LoVo (cell line): Measurements from ENCODE around the gene FIGNL2.
"Not testable (repeated sequence)": the region's sequence is repeated elsewhere in the genome, so short reads cannot be mapped to it uniquely, and the experiment has no call there.

Experiments used
- DNase-seq: peaks from one replicate; pipeline ENCODE4 v3.0.0-alpha.2; 2016; ENCODE audit warnings: low spot score

The FIGNL2 gene

GRCh38 chr12:51817027-51817953 lies 31.2 kb downstream of the FIGNL2 start:
- DNase-seq = no peak

GRCh38 chr12:51815571-51815970 lies 32.9 kb downstream of the FIGNL2 start:
- DNase-seq = no peak

- DNase-seq = peak; percentile 80
Observed at GRCh38 chr12:51814311-51815088, 34.0 kb downstream of the FIGNL2 start.

- DNase-seq = no peak
Observed at GRCh38 chr12:51813931-51814310, 34.6 kb downstream of the FIGNL2 start.

- DNase-seq = no peak
Observed at GRCh38 chr12:51812871-51813270, 35.6 kb downstream of the FIGNL2 start.

DNA sequence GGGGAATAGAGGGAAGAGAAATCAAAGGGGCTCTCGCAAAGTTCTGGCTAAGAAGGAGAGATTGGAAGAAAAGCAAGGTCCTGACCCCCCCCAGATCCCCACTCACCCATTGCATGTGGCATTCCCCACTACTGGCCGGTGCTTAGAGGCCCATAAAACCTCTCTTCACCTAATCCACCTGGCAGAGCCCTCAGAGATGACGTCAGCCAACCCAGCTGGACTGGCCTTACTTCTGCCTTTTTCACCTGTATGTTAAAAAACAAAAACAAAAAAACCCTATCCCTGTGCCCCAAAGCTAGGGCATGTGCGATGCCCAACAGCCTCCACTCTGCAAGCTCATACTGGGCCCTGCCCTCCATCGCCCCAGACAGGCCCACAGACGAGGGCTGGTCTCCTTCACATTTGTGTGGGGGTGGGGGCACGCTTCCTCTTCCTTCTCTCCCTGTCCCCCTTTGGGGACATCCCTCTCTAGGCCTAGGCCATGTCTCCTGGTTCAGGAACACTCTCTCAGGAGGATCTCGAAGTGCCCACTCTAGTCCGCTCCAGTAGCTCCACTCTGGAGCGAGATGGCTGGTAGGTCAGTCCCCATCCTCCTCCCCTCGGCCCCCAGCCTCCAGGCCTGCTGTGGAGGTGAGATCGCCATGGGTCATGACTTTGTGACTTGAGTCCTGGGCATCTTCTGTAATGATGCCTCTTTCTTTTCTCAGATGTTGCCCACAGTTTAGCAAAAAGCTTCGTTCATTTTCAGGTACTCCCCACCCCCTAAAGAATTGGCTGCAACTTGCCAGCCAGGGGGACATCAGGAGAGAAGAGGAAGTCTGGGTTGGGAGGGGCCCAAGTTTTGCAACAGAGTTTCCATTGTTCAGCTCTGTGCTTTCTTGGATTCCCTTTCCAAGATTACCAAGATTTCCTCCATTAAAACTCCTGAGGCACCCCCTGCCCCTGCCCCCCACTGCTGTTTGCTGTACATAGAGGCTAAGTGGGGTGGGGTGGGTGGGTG lies 37.0 kb downstream of the FIGNL2 start:
- no peak for DNase-seq

DNA sequence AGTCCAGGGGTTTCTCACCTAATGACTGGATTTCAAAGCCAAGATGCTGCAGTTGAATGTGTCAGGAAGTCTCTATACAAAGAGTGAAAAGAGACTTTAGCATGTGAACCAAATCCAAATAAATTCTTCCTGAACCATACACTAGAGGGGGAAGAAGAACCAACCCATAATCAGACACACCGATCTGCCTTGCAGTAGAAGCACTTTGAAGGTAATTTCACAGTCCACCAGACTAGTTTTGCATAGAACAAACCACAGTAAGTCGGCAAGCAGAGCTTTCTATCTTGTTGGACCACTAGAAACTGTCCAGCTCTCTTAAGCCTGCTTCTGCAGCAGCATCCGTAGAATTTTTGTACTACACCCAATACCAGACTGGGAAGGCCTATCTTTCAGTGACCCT lies 39.3 kb downstream of the FIGNL2 start:
- DNase-seq = no peak

DNA sequence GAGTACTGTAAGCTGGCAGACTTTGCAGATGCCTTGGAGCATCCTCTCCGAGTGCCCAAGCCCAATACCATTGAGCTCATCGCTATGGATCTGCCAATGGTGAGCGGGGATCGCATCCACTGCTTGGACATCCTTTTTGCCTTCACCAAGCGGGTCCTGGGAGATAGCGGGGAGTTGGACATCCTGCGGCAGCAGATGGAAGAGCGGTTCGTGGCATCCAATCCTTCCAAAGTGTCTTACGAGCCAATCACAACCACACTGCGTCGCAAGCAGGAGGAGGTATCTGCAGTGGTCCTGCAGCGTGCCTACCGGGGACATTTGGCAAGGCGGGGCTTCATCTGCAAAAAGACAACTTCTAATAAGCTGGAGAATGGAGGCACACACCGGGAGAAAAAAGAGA lies 41.6 kb downstream of the FIGNL2 start:
- DNase-seq = no peak

- no peak for DNase-seq
Observed at GRCh38 chr12:51801027-51801426, 47.5 kb downstream of the FIGNL2 start.

DNA sequence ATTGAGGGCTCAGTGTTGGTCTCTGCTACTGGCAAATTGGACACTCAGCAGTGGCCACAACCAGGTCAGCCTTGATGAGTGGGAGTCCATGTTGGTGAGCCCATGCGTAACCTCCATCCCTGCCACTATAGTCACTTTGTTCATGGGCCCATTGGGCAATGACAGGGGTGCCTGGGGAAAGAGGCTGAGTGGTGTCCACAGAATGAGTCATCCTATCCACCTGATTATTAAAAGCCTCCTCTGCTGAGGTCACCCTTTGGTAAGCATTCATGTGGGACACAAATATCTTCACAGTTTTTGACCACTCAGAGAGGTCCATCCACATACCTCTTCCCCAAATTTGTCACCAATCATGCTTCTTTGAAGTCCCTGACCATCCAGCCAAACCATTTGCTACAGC lies 50.0 kb downstream of the FIGNL2 start:
- DNase-seq = no peak

- DNase-seq = not testable (repeated sequence)
Observed at GRCh38 chr12:51798051-51798450, 50.5 kb downstream of the FIGNL2 start.

GRCh38 chr12:51797301-51797700 lies 51.2 kb downstream of the FIGNL2 start:
- no peak for DNase-seq

DNA sequence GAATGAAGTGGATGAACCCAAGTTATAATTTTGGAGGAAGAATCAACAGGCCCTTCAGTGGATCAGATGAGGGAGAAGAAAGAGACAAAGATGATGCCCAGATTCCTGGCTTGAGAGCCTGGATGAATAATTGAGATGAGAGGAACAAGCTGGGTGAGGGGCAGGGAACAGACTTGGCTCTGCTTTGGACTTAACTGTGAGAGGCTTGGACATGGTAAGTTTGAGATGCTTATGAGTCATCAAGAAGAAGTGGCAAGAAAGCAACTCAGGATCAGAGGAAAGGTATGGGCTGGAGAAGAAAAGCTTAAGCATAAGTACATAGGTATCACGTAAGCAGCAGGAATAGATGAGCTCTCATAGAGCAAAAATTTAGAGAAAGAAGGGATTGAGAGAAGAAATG lies 55.3 kb downstream of the FIGNL2 start:
- DNase-seq = no peak

DNA sequence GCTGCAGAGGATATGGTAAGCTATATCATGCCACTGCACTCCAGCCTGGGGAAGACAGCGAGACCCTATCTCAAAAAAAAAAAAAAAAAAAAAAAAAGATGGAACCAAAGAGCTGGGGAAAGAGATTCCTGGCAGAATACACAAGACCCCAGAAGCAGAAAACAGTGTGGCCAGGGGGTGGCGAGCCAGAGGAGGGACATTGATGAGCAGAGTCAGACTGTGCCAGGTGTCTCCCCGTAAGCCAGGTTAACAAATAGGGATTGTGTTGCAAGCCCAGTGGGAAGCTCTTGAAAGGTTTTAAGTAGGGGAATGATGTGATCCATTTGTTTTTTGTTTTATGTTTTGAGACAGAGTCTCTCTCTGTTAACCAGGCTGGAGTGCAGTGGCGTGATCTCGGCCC lies 56.1 kb downstream of the FIGNL2 start:
- no peak for DNase-seq

- DNase-seq = no peak
Observed at GRCh38 chr12:51788876-51789275, 59.6 kb downstream of the FIGNL2 start.

- DNase-seq = no peak
Observed at GRCh38 chr12:51785906-51786305, 62.6 kb downstream of the FIGNL2 start.

DNA sequence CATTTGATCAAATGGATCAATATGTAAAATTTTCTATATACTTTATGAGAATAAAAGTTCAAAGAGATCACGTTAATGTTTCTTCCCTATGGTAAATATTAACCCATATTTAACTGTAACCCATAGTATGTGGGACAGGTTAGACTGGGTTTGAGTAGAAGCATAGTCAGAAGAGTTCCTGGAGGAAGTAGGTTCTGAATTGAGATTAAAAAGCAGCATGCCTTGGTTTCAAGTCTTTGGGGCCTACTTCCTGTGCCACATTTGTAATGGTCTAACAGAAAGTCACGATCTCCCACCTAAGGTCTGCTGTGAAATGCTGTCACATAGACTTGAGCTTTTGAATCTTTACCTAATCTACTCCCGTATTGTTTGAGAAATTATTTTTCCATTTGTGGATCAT lies 63.8 kb downstream of the FIGNL2 start:
- no peak for DNase-seq

DNA sequence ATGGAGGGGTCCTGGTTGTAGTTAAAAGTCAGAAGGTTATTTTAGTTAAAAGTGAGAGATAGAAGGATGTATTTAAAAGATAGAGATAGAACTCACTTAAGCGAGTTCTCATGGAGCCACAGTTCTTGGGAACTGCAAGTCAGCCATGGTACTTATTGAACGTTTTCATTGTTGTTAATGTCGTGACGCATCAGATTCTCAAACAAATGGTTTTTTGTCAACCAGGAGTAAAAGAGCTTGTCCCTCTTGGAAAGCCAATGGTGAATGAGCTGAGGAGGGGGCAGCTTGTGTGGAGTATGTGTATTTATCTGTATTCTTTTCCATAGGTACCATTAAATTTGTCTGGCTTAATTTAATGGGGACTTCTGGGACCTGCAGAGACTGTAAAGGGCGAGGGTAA lies 68.6 kb downstream of the FIGNL2 start:
- no peak for DNase-seq

DNA sequence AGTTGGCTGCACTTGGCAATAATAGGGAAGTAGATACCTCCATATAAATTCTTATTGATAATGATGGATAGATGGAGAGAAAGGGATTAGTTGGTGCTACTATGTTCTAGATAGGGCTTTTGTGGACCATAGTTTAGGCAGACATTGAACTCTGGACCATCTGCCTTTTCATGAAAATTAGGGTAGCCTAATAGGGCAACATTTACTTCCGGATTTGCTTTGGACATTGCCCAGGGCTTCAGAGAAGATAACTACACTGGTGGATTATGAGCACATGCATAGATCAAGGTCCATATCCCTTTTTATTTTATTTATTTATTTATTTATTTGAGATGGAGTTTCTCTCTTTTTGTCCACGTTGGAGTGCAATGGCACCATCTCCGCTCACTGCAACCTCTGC lies 70.5 kb downstream of the FIGNL2 start:
- DNase-seq = no peak

DNA sequence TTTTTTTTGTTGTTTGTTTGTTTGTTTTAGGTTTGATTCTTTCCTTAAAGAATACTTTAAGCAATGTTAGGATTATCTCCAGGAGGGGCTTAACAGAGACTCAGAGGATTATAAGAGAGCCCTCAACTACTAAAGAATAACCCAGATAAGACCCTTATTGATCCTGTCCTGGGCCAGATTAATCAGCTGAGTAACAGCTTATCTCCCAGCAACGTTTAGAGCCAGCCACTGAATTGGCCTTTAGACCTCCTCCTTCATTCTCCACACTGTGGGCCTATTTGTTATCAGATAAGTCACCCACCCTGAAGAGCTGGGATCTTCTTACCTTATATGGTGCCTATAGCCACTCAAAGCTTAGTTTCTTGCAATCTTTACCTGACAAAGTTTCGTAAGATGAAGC lies 71.1 kb downstream of the FIGNL2 start:
- DNase-seq = no peak

- DNase-seq = no peak
Observed at GRCh38 chr12:51774933-51775332, 73.6 kb downstream of the FIGNL2 start.
